ENCODE measurements around the gene PKD2L2. TPM values are rescaled to one million over a fixed set of nuclear protein-coding genes. Genes with fewer than 3 reads are reported as not detected.
A peak's percentile ranks its signal among the peaks of the same experiment; 100 is the strongest.
"Not testable (repeated sequence)": the region's sequence is repeated elsewhere in the genome, so short reads cannot be mapped to it uniquely, and the experiment has no call there.

Gene PKD2L2
- total and polyA plus RNA-seq, 9 of the 15 experiments (the other 6 are each of a cell fraction or from before 2014, with no cell fraction given): 0.08 to 0.25 (median 0.11) TPM; not detected in 5

- no peak for TF ChIP-seq ZBTB49 (CRISPR knock-in tag; IDR thresholded peaks at IDR 0.05; ENCODE audit: borderline replicate concordance)
Observed at GRCh38 chr5:137847687-137848086, 41.6 kb upstream of the PKD2L2 start (continued).

- BruUV-seq (replicated peaks); in situ Hi-C loops (cut with MboI); FAIRE-seq: not testable (repeated sequence)
Observed at GRCh38 chr5:137853165-137853564, 36.1 kb upstream of the PKD2L2 start.

More at GRCh38 chr5:137853165-137853564, 36.1 kb upstream of the PKD2L2 start:
- H3K27ac ChIP-seq (ENCODE audit: extremely low read depth, low read depth, low read length); ATAC-seq; H2AFZ ChIP-seq (ENCODE audit: low read depth, low read length); H3K9ac ChIP-seq (ENCODE audit: insufficient read depth in 1 of 2, low read depth in 2 of 2, low read length in 2 of 2); H3K4me2 ChIP-seq (ENCODE audit: insufficient read depth, low read length); DNase-seq (ENCODE audit: extremely low read depth in 1 of 4, low spot score in 3 of 4); H3K4me1 ChIP-seq (replicated peaks in 1 of 2; ENCODE audit: control insufficient read depth in 2 of 2, insufficient read depth in 2 of 2, low read length in 2 of 2); CTCF ChIA-PET (ENCODE audit: low intra/inter-chr PET ratio); H3K79me2 ChIP-seq (ENCODE audit: control insufficient read depth, insufficient read depth, low read length); H3K9me3 ChIP-seq (replicated peaks; ENCODE audit: control insufficient read depth, insufficient read depth, low read depth, low read length); POLR2A ChIA-PET; H4K20me1 ChIP-seq (replicated peaks; ENCODE audit: control insufficient read depth, insufficient read depth, low read length); H3K9me1 ChIP-seq (ENCODE audit: control insufficient read depth, insufficient read depth, low read length); intact Hi-C loops (cut with micrococcal nuclease); H3K27me3 ChIP-seq (ENCODE audit: control insufficient read depth in 2 of 2, insufficient read depth in 2 of 2, low read length in 2 of 2); H3K36me3 ChIP-seq (ENCODE audit: control insufficient read depth, insufficient read depth, low read length); H3K4me3 ChIP-seq: not testable (repeated sequence)
- peak; percentile 36 for TF ChIP-seq ZNF146 (CRISPR knock-in tag; IDR thresholded peaks at IDR 0.05; ENCODE audit: unreplicated experiment)
